HepG2 (cell line): ENCODE data around the gene SMTN. TPM values are rescaled to one million over a fixed set of nuclear protein-coding genes. Genes with fewer than 3 reads are reported as not detected.

ENCODE experiments used
- BORCS8-MEF2B ChIP-seq: sonication (generic); formaldehyde crosslinking; IDR thresholded peaks from 2 replicates; pipeline ENCODE4 v1.8.0; 2022; ENCODE audit warnings: mild to moderate bottlenecking, missing genetic modification reagents
- HDAC1 ChIP-seq: sonication (generic); formaldehyde crosslinking; IDR thresholded peaks from 2 replicates; pipeline ENCODE4 v1.5.1; 2020; ENCODE audit warnings: mild to moderate bottlenecking, missing genetic modification reagents
- NONO ChIP-seq, 2 experiments: fragments of 450-650 bp in 1 of 2; sonication (generic) in 1 of 2; formaldehyde crosslinking in 1 of 2; IDR thresholded peaks in 1 of 2; conservative IDR thresholded peaks in 1 of 2; 2 replicates each; pipeline versions ENCODE4 v1.6.1 to v1.8.0; 2017 to 2022; ENCODE audit warnings: mild to moderate bottlenecking in 1 of 2, missing genetic modification reagents in 1 of 2, moderate library complexity in 1 of 2
- NR2F6 ChIP-seq, 2 experiments: IDR thresholded peaks; 2 replicates each; pipeline ENCODE4 v1.6.1; 2016; ENCODE audit warnings: antibody characterized with exemption in 1 of 2, mild to moderate bottlenecking in 1 of 2
- RARA ChIP-seq: IDR thresholded peaks from 2 replicates; pipeline ENCODE4 v1.6.1; 2016; ENCODE audit warnings: missing genetic modification reagents, missing compliant biosample characterization
- SAFB2 ChIP-seq: sonication (generic); formaldehyde crosslinking; IDR thresholded peaks from 2 replicates; pipeline ENCODE4 v1.5.1; 2020; ENCODE audit warnings: missing genetic modification reagents, low read depth, mild to moderate bottlenecking, borderline replicate concordance
- SALL1 ChIP-seq: sonication (generic); formaldehyde crosslinking; IDR thresholded peaks from 2 replicates; pipeline ENCODE4 v1.8.0; 2022; ENCODE audit warnings: mild to moderate bottlenecking, missing genetic modification reagents
- SIX1 ChIP-seq: sonication (generic); formaldehyde crosslinking; IDR thresholded peaks from 2 replicates; pipeline ENCODE4 v1.4.0; 2020; ENCODE audit warnings: missing genetic modification reagents, borderline replicate concordance
- SIX4 ChIP-seq: sonication (generic); formaldehyde crosslinking; IDR thresholded peaks from 2 replicates; pipeline ENCODE4 v1.4.0; 2020; ENCODE audit warnings: missing genetic modification reagents
- U2AF1 ChIP-seq: fragments of 200-400 bp; formaldehyde crosslinking; optimal IDR thresholded peaks from 2 replicates; pipeline ENCODE3; 2017; ENCODE audit warnings: mild to moderate bottlenecking, low read depth, low read length
- ZNF143 ChIP-seq: sonication (generic); formaldehyde crosslinking; IDR thresholded peaks from 2 replicates; pipeline ENCODE4 v1.4.0; 2020; ENCODE audit warnings: missing genetic modification reagents
- ZNF263 ChIP-seq: sonication (generic); formaldehyde crosslinking; IDR thresholded peaks from 2 replicates; pipeline ENCODE4 v1.4.0; 2020; ENCODE audit warnings: missing genetic modification reagents
- ZNF749 ChIP-seq: sonication (generic); formaldehyde crosslinking; IDR thresholded peaks from 2 replicates; pipeline ENCODE4 v1.8.0; 2022; ENCODE audit warnings: mild to moderate bottlenecking, missing genetic modification reagents, moderate library complexity, borderline replicate concordance
- ZNF841 ChIP-seq: sonication (generic); formaldehyde crosslinking; IDR thresholded peaks from 2 replicates; pipeline ENCODE4 v1.8.1; 2023; ENCODE audit warnings: missing genetic modification reagents, borderline replicate concordance
- polyA plus RNA-seq, 8 experiments: library from polyadenylated mRNA; depleted of rRNA in 3 of 8; stranded (reverse) in 7 of 8; unstranded in 1 of 8; fragments of >200 nt; fragmentation: Illumina TruSeq in 4 of 8; extraction: Trizol in 4 of 8; gene quantifications; 2 replicates each; pipeline versions ENCODE4 v1.2.1 to v1.2.3, GENCODE V29; 2011 to 2016; ENCODE audit warnings: low read depth in 4 of 8, missing spikeins in 1 of 8, mixed read lengths in 1 of 8; ENCODE audit not compliant: insufficient read depth in 1 of 8
- total RNA-seq, 5 experiments: library from RNA; depleted of rRNA; stranded (reverse); fragments of >200 nt; fragmentation: Illumina TruSeq; extraction: Trizol; gene quantifications; 2 replicates each; pipeline ENCODE4 v1.2.3, GENCODE V29; 2016; ENCODE audit warnings: low read depth in 1 of 5
- TF ChIP-seq, protein P1 (sequence below): sonication (generic); formaldehyde crosslinking; IDR thresholded peaks from 2 replicates; pipeline ENCODE4 v1.4.0; 2020; ENCODE audit warnings: missing genetic modification reagents
- TF ChIP-seq, protein P2 (sequence below): sonication (generic); formaldehyde crosslinking; IDR thresholded peaks from 2 replicates; pipeline ENCODE4 v1.8.0; 2022; ENCODE audit warnings: mild to moderate bottlenecking, missing genetic modification reagents; ENCODE audit not compliant: insufficient replicate concordance
- TF ChIP-seq, protein P3 (sequence below): sonication (generic); formaldehyde crosslinking; IDR thresholded peaks from 2 replicates; pipeline ENCODE4 v1.4.0; 2020; ENCODE audit warnings: missing genetic modification reagents
- TF ChIP-seq, protein P4 (sequence below): sonication (generic); formaldehyde crosslinking; IDR thresholded peaks from 2 replicates; pipeline ENCODE4 v1.5.0; 2020; ENCODE audit warnings: mild to moderate bottlenecking, missing genetic modification reagents
- TF ChIP-seq, protein P5 (sequence below): sonication (generic); formaldehyde crosslinking; IDR thresholded peaks from 2 replicates; pipeline ENCODE4 v1.4.0; 2020; ENCODE audit warnings: mild to moderate bottlenecking, missing genetic modification reagents

SMTN gene
- total and polyA plus RNA-seq, 2 of the 13 experiments (the other 11 are each of a cell fraction or from before 2014, with no cell fraction given) = 14.7 to 26.1 TPM

DNA sequence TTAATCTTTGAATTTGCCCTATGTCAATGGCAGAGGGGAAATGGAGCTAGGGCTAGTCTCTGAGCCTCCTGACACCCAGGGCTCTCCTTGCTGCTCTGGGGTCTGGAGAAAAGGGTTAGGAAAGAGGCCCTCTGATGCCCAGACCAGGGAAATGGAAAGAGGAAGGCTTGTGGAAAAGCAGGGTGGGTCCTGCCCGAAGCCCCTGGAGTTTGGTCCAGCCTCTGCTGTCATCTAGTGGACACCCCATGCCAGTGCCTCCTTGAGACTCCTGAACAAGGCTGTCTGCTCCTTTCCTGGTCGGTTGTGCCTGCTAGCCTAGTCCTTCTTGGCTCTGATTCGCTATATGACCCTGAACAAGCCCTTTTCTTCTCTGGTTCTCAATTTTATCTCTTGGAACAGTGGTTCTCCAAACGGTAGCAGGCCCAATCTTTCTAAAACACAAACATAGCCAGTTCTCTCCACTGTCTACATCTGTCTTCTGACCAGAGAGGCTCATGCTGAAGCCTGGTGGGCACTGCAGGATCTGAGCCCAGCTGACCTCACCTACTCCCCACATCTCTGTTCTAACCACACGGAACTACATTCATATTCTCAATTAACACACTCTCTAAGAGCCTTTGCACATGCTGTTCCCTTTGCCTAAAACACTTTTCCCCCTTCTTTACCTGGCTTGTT, 68.0 kb downstream of the SMTN start (continued):
- TF ChIP-seq, protein P1, sequence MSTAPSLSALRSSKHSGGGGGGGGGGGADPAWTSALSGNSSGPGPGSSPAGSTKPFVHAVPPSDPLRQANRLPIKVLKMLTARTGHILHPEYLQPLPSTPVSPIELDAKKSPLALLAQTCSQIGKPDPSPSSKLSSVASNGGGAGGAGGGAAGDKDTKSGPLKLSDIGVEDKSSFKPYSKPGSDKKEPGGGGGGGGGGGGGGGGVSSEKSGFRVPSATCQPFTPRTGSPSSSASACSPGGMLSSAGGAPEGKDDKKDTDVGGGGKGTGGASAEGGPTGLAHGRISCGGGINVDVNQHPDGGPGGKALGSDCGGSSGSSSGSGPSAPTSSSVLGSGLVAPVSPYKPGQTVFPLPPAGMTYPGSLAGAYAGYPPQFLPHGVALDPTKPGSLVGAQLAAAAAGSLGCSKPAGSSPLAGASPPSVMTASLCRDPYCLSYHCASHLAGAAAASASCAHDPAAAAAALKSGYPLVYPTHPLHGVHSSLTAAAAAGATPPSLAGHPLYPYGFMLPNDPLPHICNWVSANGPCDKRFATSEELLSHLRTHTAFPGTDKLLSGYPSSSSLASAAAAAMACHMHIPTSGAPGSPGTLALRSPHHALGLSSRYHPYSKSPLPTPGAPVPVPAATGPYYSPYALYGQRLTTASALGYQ (CRISPR knock-in tag) = no peak
- TF ChIP-seq BORCS8-MEF2B (CRISPR knock-in tag) = 0 out of 2 replicates have a peak, but pooled peaks have one; percentile 34
- no peak for TF ChIP-seq ZNF841 (CRISPR knock-in tag)
- TF ChIP-seq NONO (IDR thresholded peaks at IDR 0.05) = no peak
- no peak for TF ChIP-seq NONO (CRISPR knock-in tag; conservative IDR thresholded peaks at IDR 0.05)
- no peak for TF ChIP-seq RARA (CRISPR knock-in tag)
- TF ChIP-seq NR2F6 (IDR thresholded peaks at IDR 0.05) = no peak
- peak; percentile 56 for TF ChIP-seq NR2F6 (CRISPR knock-in tag; IDR thresholded peaks at IDR 0.05)
- TF ChIP-seq, protein P2, sequence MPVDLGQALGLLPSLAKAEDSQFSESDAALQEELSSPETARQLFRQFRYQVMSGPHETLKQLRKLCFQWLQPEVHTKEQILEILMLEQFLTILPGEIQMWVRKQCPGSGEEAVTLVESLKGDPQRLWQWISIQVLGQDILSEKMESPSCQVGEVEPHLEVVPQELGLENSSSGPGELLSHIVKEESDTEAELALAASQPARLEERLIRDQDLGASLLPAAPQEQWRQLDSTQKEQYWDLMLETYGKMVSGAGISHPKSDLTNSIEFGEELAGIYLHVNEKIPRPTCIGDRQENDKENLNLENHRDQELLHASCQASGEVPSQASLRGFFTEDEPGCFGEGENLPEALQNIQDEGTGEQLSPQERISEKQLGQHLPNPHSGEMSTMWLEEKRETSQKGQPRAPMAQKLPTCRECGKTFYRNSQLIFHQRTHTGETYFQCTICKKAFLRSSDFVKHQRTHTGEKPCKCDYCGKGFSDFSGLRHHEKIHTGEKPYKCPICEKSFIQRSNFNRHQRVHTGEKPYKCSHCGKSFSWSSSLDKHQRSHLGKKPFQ (CRISPR knock-in tag) = no peak
- TF ChIP-seq SAFB2 = no peak
- no peak for TF ChIP-seq ZNF263
- TF ChIP-seq, protein P3, sequence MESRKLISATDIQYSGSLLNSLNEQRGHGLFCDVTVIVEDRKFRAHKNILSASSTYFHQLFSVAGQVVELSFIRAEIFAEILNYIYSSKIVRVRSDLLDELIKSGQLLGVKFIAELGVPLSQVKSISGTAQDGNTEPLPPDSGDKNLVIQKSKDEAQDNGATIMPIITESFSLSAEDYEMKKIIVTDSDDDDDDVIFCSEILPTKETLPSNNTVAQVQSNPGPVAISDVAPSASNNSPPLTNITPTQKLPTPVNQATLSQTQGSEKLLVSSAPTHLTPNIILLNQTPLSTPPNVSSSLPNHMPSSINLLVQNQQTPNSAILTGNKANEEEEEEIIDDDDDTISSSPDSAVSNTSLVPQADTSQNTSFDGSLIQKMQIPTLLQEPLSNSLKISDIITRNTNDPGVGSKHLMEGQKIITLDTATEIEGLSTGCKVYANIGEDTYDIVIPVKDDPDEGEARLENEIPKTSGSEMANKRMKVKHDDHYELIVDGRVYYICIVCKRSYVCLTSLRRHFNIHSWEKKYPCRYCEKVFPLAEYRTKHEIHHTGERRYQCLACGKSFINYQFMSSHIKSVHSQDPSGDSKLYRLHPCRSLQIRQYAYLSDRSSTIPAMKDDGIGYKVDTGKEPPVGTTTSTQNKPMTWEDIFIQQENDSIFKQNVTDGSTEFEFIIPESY (CRISPR knock-in tag) = no peak
- TF ChIP-seq SIX4 (CRISPR knock-in tag) = no peak
- no peak for TF ChIP-seq ZNF749 (CRISPR knock-in tag)
- TF ChIP-seq ZNF143 (CRISPR knock-in tag) = no peak
- TF ChIP-seq, protein P4, sequence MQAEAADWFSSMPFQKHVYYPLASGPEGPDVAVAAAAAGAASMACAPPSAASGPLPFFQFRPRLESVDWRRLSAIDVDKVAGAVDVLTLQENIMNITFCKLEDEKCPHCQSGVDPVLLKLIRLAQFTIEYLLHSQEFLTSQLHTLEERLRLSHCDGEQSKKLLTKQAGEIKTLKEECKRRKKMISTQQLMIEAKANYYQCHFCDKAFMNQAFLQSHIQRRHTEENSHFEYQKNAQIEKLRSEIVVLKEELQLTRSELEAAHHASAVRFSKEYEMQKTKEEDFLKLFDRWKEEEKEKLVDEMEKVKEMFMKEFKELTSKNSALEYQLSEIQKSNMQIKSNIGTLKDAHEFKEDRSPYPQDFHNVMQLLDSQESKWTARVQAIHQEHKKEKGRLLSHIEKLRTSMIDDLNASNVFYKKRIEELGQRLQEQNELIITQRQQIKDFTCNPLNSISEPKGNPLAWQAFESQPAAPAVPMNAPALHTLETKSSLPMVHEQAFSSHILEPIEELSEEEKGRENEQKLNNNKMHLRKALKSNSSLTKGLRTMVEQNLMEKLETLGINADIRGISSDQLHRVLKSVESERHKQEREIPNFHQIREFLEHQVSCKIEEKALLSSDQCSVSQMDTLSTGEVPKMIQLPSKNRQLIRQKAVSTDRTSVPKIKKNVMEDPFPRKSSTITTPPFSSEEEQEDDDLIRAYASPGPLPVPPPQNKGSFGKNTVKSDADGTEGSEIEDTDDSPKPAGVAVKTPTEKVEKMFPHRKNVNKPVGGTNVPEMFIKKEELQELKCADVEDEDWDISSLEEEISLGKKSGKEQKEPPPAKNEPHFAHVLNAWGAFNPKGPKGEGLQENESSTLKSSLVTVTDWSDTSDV (CRISPR knock-in tag) = no peak
- no peak for TF ChIP-seq HDAC1 (CRISPR knock-in tag)
- TF ChIP-seq SIX1 (CRISPR knock-in tag) = no peak
- TF ChIP-seq, protein P5, sequence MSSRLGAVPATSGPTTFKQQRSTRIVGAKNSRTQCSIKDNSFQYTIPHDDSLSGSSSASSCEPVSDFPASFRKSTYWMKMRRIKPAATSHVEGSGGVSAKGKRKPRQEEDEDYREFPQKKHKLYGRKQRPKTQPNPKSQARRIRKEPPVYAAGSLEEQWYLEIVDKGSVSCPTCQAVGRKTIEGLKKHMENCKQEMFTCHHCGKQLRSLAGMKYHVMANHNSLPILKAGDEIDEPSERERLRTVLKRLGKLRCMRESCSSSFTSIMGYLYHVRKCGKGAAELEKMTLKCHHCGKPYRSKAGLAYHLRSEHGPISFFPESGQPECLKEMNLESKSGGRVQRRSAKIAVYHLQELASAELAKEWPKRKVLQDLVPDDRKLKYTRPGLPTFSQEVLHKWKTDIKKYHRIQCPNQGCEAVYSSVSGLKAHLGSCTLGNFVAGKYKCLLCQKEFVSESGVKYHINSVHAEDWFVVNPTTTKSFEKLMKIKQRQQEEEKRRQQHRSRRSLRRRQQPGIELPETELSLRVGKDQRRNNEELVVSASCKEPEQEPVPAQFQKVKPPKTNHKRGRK (CRISPR knock-in tag) = no peak
- TF ChIP-seq SALL1 = peak; percentile 25; the same call in 1 of the 2 replicates
- no peak for TF ChIP-seq U2AF1
